ENCODE data around the gene HDHD5. TPM values are rescaled to one million over a fixed set of nuclear protein-coding genes. Genes with fewer than 3 reads are reported as not detected.
"Not testable (repeated sequence)": the region's sequence is repeated elsewhere in the genome, so short reads cannot be mapped to it uniquely, and the experiment has no call there.

Gene HDHD5
- polyA plus RNA-seq, 1 donor from 2014 or later = 91.3 TPM

DNA sequence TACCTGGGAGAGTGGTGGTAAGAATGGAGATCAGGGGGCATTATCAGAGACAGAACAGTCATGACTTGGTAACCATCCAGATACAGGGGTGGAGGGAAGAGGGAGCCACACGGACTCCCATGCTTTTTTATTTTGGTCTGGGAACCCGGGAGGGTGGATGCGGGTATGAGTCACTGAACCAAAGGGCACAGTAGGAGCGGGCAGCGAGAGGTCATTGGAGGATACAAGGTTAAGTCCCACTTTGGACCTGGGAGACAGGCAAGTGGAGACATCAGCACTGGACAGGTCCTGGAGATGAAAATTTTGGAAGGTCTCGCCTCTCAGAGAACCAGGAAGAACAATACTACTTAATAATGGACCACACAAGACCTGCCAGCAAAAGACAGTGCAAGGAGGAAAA is 6.7 kb downstream of the HDHD5 start:
- H3K9ac ChIP-seq (ENCODE audit: low read length) = no peak overlapping the region
- H3K4me2 ChIP-seq (ENCODE audit: low read length) = no peak overlapping the region
- no peak overlapping the region for H2AFZ ChIP-seq (ENCODE audit: low read depth, low read length)
- H3K36me3 ChIP-seq (ENCODE audit: insufficient read depth, low read length) = no peaks in the 10 kb centered on the region
- H3K9me3 ChIP-seq (ENCODE audit: low read length) = no peaks in the 10 kb centered on the region
- no peaks in the 10 kb centered on the region for H3K27me3 ChIP-seq (ENCODE audit: insufficient read depth, low read depth, low read length)
- H4K20me1 ChIP-seq (ENCODE audit: insufficient read depth) = no peaks in the 10 kb centered on the region
- H3F3A ChIP-seq (ENCODE audit: insufficient read depth, low read length, poor library complexity, severe bottlenecking) = no peaks in the 10 kb centered on the region
- no peak overlapping the region for H3K27ac ChIP-seq (ENCODE audit: low read length)
- TF ChIP-seq POLR2AphosphoS5 (IDR thresholded peaks at IDR 0.05) = no peak
- no peak for TF ChIP-seq TAF1 (IDR thresholded peaks at IDR 0.05; ENCODE audit: low read depth)
- no peak for TF ChIP-seq SMC3 (conservative IDR thresholded peaks at IDR 0.05; ENCODE audit: poor library complexity)
- peaks cover 10% of the 10 kb centered on the region for H3K79me2 ChIP-seq (replicated peaks; ENCODE audit: insufficient read depth, low read length)
- H3K4me3 ChIP-seq (ENCODE audit: low read length) = no peak overlapping the region
- H3K9me2 ChIP-seq (ENCODE audit: insufficient read depth, low read length) = no peaks in the 10 kb centered on the region

- Histone ChIP-seq H3F3A (ENCODE audit: insufficient read depth, low read length, poor library complexity, severe bottlenecking) (no peaks in the 10 kb centered on the region), H3K36me3 (ENCODE audit: insufficient read depth, low read length) (no peaks in the 10 kb centered on the region), H3K27ac (ENCODE audit: low read length) (no peak overlapping the region), H3K27me3 (ENCODE audit: insufficient read depth, low read depth, low read length) (no peaks in the 10 kb centered on the region), H3K9me3 (ENCODE audit: low read length) (no peaks in the 10 kb centered on the region), H3K79me2 (replicated peaks; ENCODE audit: insufficient read depth, low read length) (no peaks in the 10 kb centered on the region), H2AFZ (ENCODE audit: low read depth, low read length) (no peak overlapping the region), H4K20me1 (ENCODE audit: insufficient read depth) (no peaks in the 10 kb centered on the region), H3K9ac (ENCODE audit: low read length) (no peak overlapping the region), H3K4me3 (ENCODE audit: low read length) (no peak overlapping the region), H3K4me2 (ENCODE audit: low read length) (no peak overlapping the region), H3K9me2 (ENCODE audit: insufficient read depth, low read length) (no peaks in the 10 kb centered on the region)
- TF ChIP-seq REST (IDR thresholded peaks at IDR 0.05; ENCODE audit: borderline replicate concordance) = no peak
- no peak for TF ChIP-seq MXI1 (conservative IDR thresholded peaks at IDR 0.05; ENCODE audit: poor library complexity, severe bottlenecking)
- no peak for TF ChIP-seq RAD21 (conservative IDR thresholded peaks at IDR 0.05)
- no peak for TF ChIP-seq EZH2 (IDR thresholded peaks at IDR 0.05; ENCODE audit: borderline replicate concordance, insufficient read depth, low read length, poor library complexity, severe bottlenecking)
- no peak for TF ChIP-seq EP300 (conservative IDR thresholded peaks at IDR 0.05; ENCODE audit: poor library complexity, severe bottlenecking)
- TF ChIP-seq POLR2AphosphoS5 (IDR thresholded peaks at IDR 0.05) = no peak
- TF ChIP-seq TAF1 (IDR thresholded peaks at IDR 0.05; ENCODE audit: low read depth) = no peak
- TF ChIP-seq CTCF (IDR thresholded peaks at IDR 0.05; ENCODE audit: poor library complexity, severe bottlenecking) = no peak
- no peak for TF ChIP-seq SMC3 (conservative IDR thresholded peaks at IDR 0.05; ENCODE audit: poor library complexity)
Observed at GRCh38 chr22:17149076-17149815, 9.8 kb downstream of the HDHD5 start.

GRCh38 chr22:17147458-17147857 is 11.6 kb downstream of the HDHD5 start:
- H3K9me3 ChIP-seq (ENCODE audit: low read length); H3K27me3 ChIP-seq (ENCODE audit: insufficient read depth, low read depth, low read length); H3K4me2 ChIP-seq (ENCODE audit: low read length); H4K20me1 ChIP-seq (ENCODE audit: insufficient read depth); H3K9ac ChIP-seq (ENCODE audit: low read length); H3K9me2 ChIP-seq (ENCODE audit: insufficient read depth, low read length); H3K27ac ChIP-seq (ENCODE audit: low read length); H3K4me3 ChIP-seq (ENCODE audit: low read length); H2AFZ ChIP-seq (ENCODE audit: low read depth, low read length); H3K79me2 ChIP-seq (replicated peaks; ENCODE audit: insufficient read depth, low read length); H3F3A ChIP-seq (ENCODE audit: insufficient read depth, low read length, poor library complexity, severe bottlenecking); H3K36me3 ChIP-seq (ENCODE audit: insufficient read depth, low read length): not testable (repeated sequence)

All from neural cell (in vitro differentiated cells).